Activated T-helper 9 cell treated with anti-CD3 and anti-CD28 coated beads, Interleukin-2, amount 50 U/mL, for 16 hours (primary cell): ENCODE data around the gene NF1.
"Not testable (repeated sequence)": the region's sequence is repeated elsewhere in the genome, so short reads cannot be mapped to it uniquely, and the experiment has no call there.

Source experiments
- DNase-seq: peaks from one replicate; pipeline ENCODE4 v3.0.0-alpha.2; 2020; ENCODE audit warnings: low read depth

Gene NF1

DNA sequence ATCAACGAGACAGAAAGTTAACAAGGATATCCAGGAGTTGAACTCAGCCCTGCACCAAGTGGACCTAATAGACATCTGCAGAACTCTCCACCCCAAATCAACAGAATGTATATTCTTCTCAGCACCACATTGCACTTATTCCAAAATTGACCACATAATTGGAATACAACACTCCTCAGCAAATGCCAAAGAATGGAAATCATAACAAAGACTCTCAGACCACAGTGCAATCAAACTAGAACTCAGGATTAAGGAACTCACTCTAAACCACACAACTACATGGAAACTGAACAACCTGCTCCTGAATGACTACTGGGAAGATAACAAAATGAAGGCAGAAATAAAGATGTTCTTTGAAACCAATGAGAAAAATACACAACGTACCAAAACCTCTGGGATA is 84.2 kb downstream of the NF1 start:
- not testable (repeated sequence) for DNase-seq

DNA sequence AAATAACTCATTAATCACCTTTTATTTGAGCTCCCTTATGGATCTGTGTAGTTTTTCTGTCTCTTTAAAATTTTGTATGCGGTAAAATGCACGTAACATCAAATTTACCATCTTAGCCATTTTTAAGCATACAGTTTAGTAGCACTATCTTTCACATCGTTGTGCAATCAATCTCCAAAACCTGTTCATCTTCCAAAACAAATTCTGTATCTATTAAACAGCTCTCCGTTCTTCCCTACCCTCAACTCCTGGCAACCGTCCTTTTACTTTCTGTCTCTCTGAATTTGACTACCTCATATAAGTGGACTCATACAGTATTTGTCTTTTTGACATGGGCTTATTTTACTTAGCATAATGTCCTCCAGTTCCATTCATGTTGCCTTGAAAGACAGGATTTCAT is 100.5 kb downstream of the NF1 start:
- DNase-seq = no peak

DNA sequence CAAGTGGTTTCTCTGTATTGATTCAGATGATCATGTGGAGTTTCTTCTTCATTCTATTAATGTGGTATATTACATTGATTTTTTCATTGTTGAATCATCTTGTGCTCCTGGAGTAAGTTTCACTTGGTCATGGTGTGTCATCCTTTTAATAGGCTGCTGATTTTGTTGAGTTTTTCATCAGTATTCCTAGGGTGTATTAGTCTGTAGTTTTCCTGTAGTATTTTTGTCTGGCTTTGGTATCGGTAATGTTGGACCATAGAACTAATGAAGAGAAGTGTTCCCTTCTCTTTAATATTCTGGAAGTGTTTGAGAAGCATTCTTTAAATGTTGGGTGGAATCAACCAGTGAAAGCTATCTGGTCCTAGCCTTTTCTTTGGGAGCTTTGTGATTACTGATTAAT is 103.2 kb downstream of the NF1 start:
- no peak for DNase-seq

DNA sequence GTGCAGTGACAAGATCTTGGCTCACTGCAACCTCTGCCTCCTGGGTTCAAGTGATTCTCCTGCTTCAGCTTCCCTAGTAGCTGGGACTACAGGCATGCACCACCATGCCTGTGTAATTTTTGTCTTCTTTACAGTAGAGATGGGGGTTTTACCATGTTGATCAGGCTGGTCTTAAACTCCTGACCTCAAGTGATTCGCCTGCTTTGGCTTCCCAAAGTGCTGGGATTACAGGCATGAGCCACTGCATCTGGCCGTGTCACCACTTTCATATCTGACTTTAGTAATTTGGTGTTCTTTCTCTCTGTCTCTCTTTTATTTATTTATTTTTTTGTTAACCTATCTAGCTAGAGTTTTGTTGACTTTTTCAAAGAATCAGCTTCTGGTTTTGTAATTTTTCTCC is 103.9 kb downstream of the NF1 start:
- not testable (repeated sequence) for DNase-seq

DNA sequence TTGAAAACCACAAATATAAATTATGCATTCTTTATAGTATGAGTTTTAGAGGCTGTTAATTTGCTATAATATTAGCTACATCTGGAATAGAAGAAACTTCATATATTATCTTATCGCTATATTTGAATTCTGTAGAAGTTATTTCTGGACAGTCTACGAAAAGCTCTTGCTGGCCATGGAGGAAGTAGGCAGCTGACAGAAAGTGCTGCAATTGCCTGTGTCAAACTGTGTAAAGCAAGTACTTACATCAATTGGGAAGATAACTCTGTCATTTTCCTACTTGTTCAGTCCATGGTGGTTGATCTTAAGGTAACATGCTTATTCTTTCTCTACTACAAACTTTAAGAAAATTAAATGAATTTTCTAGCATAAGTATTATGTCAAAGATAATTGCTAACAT is 105.5 kb downstream of the NF1 start:
- no peak for DNase-seq

DNA sequence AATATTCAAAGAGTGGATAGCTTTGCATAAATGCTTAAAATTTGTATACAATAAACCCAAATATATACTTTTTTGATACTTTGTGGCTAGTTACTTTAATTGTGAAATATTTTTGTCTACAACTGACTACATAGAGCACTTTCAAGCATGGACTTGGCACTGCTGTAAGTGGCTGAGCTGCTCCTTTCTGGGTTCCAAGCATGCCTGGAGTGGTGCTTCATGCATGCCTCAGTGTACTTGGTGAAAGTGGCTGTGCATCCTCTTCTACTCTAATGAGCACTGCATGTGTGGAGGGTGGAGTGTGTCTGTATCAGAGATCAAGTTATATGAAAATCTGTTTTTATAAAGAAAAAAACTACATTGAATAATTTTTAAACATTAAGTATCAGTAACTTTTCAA is 108.2 kb downstream of the NF1 start:
- no peak for DNase-seq

DNA sequence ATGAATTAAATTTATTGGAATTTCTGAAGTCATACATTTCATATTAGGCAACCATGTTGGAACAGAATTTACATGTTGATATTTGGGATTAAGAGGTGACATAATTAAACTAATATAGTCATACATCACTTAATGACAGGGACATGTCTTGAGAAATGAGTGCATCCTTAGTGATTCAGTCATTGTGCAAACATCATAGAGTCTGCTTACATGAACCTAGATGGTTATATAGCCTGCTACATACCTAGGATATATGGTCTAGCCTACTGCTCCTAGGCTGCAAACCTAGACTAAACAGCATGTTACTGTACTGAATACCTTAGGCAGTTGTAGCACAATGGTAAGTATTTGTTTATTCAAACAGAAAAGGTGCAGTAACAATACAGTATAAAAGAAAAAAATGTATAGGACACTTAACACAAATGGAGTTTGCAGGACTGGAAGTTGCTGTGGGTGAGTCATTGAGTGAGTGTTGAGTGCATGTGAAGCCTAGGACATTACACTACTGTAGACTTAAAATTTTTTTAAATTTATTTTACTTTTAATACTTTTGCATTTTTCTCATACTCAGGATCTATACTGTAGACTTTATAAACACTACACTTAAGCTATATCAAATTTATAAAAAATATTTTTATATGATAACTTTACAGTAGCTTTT is 116.7 kb downstream of the NF1 start:
- DNase-seq = no peak

DNA sequence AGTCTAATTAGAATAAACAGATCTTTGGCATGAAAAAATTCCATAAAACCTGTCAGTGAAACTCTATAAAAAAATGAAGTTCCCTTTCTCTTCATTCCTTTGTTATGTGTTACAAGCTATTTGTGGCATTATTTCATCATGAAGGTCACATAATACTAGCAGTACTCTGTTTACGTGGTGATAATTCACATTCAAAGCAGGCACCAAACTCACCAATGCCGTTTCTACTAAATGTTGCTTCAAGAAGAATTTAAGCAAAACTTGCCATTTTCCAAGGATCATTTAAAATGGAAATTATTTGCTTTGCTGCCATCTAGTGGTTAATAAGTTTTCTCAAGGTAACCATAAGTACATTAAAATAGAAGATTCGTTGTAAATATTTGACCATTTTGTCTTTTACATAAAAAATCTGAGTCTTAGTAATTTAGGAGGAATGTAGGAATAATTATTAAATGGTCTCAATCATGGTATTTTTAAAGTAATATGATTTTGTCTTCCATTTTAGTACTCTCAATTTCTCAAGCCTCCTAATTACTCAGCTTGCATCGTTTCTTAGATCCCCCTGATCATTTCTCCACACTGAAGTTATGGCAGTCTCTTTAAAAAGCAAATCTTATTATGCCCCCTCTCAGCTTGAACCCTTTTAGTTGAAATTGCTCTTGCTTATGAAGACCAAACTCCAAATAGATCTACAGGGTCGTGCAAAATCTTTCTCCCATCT is 121.4 kb downstream of the NF1 start:
- DNase-seq = no peak

DNA sequence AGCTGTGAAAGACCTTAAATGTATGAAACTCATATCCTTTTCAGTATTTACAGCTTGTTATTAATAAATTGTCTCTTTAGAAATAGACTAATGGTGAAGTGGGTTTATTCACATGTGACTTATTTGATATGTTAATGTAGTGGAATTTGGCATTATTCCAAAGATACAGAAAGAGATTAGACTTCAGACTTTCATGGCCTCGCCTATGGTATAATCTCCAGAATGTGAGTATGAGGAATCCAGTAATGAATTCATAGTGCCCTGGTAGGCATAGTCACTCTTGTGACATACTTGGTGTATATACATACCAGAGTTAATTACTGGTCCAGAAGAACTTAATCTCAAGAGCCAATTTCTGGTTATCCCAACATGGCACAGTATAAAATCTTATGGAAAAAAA is 129.6 kb downstream of the NF1 start:
- DNase-seq = no peak

DNA sequence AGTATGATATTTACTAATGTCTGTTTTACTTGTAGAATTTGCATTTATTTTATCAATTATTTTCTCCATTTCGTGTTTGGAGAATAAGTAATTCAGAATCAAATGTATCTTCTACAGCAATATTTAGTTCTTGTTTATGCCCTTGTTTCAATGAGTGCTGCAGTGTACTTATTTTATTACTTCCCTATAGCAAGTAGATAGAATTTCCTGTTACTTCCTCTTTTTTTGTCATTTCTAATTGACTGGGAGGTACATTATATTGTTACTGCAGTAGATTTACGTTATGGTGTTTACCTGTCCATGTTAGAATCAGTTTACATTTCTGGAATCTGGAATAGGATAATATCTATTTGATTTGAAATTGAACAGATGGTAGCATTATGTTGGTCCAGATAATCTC is 131.1 kb downstream of the NF1 start:
- DNase-seq = no peak

DNA sequence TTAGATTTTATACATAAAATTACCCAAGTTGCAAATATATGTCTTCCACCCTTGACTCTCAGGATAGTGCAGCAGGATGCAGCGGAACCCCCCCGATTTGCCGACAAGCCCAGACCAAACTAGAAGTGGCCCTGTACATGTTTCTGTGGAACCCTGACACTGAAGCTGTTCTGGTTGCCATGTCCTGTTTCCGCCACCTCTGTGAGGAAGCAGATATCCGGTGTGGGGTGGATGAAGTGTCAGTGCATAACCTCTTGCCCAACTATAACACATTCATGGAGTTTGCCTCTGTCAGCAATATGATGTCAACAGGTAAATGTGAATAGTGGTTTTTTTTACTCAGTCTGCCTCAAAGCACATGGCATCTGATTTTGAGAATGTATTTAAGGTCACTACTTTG is 131.6 kb downstream of the NF1 start:
- no peak for DNase-seq

DNA sequence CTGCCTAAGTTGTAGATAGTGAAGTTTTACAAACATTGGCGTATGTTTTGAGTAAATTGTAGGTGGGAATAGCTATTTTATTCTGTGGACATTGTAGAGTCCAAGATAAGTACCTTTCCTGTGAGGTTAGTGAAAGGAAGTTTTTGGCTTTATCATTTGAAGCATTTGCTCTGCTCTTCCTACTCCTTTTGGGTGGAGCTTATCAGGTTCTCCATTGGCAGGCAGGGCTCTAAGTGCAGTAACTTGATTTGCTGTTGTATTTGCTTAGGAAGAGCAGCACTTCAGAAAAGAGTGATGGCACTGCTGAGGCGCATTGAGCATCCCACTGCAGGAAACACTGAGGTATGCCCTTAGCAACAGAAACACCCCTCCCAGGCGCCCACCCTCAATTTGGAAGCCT is 132.2 kb downstream of the NF1 start:
- no peak for DNase-seq

DNA sequence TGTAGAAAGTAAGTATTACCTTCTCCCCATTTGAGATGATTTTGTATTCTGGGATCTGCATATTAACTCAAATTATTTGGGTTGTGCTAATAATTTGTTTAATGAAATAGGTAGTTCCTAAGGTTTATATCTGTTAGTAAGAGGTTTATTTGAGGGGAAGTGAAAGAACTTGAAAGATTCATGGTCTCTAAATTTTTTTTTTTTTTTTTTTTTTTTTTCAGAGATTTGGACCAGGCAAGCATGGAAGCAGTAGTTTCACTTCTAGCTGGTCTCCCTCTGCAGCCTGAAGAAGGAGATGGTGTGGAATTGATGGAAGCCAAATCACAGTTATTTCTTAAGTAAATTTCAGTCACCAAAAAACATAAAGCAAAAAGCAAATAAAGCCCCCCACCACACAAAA is 137.1 kb downstream of the NF1 start:
- DNase-seq = no peak

DNA sequence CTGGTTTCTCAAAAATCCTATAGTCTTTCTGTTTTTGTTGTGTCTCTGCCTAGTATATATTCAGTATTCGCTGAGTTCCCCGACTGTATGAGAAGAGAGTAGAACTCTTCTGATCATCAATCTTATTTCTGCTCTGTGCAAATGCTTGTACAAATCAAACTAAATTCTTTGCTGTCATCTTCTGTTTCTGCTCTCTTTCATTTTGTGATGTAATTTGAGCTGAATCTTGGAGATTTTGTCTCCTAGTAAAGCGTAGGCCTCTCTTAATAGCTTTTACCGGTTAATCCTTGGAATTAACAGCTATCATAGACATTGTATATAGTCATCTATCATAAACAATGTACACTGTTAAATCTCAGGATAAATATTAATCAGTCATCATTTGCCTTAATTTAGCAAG is 140.3 kb downstream of the NF1 start:
- DNase-seq = no peak

DNA sequence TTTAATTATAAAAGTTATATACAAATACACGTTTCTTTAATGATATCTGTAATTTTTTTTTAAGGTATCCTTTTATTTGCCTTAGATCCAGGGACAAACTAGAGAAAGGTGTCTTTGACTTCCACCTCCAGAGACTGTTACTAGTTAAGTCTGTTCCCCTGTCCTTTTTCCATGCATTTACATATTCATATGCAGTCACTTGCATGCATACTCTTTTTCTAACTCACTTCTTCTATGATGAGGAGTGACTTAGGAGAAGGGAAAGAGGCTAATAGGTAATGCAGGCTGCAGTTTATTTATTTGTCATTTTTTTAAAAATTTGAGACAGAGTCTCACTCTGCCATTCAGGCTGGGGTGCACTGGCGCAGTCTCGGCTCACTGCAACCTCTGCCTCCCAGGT is 141.4 kb downstream of the NF1 start:
- no peak for DNase-seq

DNA sequence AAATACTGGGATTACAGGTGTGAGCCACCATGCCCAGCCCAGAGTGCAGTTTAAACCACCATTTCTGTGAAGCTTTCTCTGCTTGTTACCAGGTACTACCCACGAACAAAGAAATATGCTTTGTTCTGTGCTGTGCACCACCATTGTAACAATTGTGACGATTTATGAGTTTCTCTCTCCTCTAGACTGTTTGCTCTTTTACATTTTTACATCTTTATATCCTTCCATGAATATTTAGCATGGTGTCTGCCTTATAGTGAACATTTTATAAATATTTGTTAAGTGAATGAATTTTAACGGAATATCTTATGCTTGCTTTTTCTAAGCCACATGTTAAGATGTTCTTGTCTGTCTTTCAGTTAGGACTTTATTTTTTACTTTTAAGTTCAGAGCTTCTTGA is 141.9 kb downstream of the NF1 start:
- DNase-seq = no peak

DNA sequence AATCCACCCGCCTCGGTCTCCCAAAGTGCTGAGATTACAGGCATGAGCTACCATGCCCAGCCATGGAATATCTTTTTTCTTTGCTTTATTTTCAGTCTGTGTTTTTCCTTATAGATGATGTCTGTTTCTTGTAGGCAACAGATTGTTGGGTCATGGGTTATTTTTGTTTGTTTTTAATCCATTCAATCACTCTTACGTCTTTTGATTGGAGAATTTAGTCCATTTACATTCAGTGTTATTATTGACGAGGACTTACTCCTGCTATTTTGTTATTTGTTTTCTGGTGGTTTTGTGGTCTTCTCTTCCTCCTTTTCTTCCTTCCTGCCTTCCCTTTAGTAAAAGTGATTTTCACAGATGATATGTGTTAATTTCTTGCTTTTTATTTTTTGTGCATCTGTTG is 146.3 kb downstream of the NF1 start:
- DNase-seq = no peak

DNA sequence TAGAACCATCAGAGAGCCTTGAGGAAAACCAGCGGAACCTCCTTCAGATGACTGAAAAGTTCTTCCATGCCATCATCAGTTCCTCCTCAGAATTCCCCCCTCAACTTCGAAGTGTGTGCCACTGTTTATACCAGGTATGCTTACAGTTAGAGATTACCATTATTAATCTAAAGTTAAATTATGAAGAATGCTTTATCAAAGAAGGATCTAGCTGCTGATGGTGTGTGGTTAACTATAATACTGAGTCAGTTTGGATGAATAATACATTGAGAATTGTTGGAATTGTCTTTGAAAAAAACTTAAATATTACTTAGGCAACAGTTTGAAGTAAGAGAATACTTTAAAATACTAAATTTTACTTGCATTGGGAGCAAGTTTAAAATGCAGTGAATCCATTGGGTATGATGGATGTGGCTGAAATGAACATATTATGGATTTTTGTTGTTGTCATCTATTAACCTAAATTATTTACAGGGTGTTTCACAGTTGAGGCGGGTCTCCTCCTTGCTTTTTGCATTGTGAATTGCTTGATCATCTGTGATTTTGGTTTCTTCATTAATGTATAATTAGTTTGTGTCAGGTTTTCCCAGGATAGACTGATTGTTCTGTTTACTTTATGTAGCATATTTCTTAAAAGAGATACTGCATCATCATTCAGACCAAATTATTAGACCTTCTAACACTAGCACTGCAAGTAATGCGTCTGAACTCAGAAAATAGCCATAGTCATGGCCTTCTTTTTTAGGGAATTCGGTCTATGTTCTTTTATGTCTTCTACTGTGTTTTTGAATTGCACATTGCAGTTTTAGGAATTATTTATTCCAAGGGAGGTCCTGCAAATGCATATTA is 154.4 kb downstream of the NF1 start:
- DNase-seq = no peak

DNA sequence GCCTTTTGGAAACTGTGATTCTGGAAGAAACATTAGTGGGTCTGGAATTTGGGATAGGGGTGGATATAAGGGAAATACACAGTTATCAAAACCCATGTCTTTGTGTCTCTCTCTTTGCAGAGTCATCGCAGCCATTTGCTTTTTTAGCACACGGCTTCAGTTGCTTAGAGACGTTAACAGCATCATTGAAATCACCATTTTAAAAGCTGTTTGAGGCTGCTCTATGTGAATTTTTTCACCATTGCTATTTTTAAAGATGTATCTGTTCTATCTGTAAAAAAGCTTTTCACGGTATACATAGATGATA is 155.0 kb downstream of the NF1 start:
- DNase-seq = no peak

DNA sequence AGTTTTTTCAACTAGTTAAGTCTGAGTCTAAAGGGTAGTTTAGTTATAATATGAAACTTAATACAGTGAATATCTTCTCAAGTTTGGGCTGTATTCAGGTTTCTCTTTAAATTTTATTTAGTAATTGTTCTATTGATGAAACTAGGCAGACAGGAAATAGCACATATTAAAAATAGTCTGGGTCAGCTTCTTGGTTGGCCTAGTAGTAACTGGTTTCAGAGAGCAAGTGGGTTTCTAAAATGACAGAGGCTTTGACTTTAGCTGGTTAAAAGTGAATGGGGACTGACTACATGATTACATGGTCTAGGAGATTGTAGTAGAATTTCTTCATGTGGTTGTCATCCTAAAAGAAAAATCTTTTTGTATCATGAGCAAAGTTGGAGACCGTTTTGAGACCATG is 155.5 kb downstream of the NF1 start:
- DNase-seq = no peak

DNA sequence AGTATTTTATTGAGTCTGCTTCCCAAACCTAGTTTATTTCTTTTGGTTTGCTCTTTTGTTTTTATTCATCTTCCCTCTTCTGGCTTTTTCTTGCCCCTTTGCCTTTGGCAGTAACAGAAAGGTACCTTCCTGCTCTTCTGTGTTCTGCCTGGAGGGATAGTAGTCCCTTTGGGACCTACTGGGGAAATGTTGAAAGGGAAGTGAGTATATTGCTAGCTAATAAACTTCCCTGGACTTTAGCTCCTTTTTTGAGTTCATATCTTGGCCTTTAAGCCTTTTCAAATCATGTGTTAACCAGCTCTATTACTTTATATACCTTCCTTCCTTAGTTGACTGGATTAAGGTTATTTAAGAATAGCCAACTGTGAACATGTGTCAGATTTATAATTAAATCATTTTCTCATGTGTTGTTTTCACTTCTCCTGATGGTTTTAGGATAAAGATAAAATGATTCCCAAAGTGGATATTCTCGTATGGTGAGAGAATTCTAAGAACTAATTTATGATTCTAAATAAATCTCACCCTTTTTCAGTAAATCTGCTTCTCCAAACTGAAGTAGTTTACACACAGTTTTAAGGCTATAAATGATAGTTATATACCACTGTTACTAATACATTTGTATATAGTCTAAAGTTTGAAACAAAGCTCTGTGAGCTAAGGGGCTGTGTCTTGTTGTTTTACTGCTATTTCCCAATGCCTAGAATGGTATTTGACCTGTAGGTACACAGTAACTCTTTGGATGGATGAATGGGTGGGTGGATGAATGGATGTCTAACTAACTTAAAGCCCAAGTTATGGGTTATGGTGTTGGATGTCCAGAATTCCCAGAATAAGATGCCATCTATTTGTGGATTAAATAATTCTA is 156.6 kb downstream of the NF1 start:
- no peak for DNase-seq

DNA sequence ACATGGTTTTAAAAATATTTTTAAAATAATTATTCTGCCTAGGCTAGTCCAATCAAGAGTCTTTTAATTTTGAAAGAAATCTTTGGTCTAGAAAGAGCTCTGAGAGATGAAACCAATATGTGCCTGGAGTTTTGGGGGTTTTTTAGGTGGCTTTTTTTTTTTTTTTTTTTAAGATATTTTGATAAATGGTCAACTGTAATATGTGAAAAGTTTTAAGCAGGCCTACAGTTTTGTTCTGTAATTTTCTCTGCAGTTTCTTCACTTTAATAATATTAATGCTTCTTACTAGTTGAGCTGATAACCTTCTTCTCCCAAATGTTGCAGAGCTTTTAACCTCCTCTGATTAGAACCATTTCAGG is 157.2 kb downstream of the NF1 start:
- no peak for DNase-seq

DNA sequence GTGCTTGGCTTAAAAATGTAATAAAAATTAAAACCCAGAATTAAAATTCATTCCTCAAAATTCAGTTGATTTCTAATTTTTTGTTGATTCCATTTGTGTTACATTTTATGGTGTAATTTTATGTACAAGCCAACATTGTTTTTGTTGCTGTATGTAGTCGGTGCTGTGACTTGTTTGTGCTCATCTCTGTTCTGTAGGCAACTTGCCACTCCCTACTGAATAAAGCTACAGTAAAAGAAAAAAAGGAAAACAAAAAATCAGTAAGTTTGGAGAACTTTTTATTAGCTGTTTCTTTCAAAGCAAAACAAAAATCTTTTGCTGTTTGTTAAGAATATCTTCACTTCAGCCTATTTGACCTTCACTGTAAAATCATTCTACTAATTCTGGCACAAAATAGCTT is 158.0 kb downstream of the NF1 start:
- no peak for DNase-seq
